Adrenal gland (tissue), 5 donors: ENCODE data around the gene ENTHD1.

Experiments
- CTCF ChIP-seq, 6 experiments: fragments of 450-650 bp in 4 of 6; fragments of 200-600 bp in 2 of 6; sonication (generic) in 1 of 6; IDR thresholded peaks; 1 replicate in 5 of 6; 2 replicates in 1 of 6; pipeline versions ENCODE4 v1.5.1 to v1.8.0; 2016 to 2021; ENCODE audit warnings: antibody characterized with exemption in 6 of 6, mild to moderate bottlenecking in 2 of 6, moderate library complexity in 1 of 6
- POLR2A ChIP-seq, 2 donors: fragments of 450-650 bp; IDR thresholded peaks; one replicate each; pipeline ENCODE4 v1.6.1; 2017; ENCODE audit warnings: antibody characterized with exemption in 2 of 2, mild to moderate bottlenecking in 2 of 2, moderate library complexity in 1 of 2
- donor health status: DM: no; HTN: no; CAD: no.

GRCh38 chr22:39907047-39907446 lies 13.5 kb upstream of the ENTHD1 start:
- TF ChIP-seq CTCF (IDR thresholded peaks at IDR 0.05) (no peak), POLR2A (IDR thresholded peaks at IDR 0.05) (no peak)
